Mesendoderm (in vitro differentiated cells): ENCODE data around the gene PLCB1.

Source experiments
- DNase-seq: peaks from one replicate; pipeline ENCODE4 v3.0.0; 2013
- H2AK5ac ChIP-seq: 2 replicates; pipeline ENCODE4 v1.6.1; 2013; ENCODE audit warnings: low read length, inconsistent platforms
- H2BK120ac ChIP-seq: 2 replicates; pipeline ENCODE4 v1.6.1; 2013; ENCODE audit warnings: low read depth, mild to moderate bottlenecking, low read length, moderate library complexity, mixed read lengths
- H2BK15ac ChIP-seq: replicated peaks from 2 replicates; pipeline ENCODE4 v1.6.1; 2013; ENCODE audit warnings: low read depth, mild to moderate bottlenecking, moderate library complexity
- H2BK5ac ChIP-seq: 2 replicates; pipeline ENCODE4 v1.6.1; 2013; ENCODE audit warnings: low read length, inconsistent platforms
- H3K18ac ChIP-seq: 2 replicates; pipeline ENCODE4 v1.6.1; 2013; ENCODE audit warnings: mild to moderate bottlenecking, low read length, mixed read lengths
- H3K23ac ChIP-seq: one replicate; pipeline ENCODE4 v1.6.1; 2013; ENCODE audit warnings: low read length
- H3K27ac ChIP-seq: 2 replicates; pipeline ENCODE4 v1.5.1; 2013; ENCODE audit warnings: low read depth, mild to moderate bottlenecking, inconsistent platforms, low read length, moderate library complexity
- H3K27me3 ChIP-seq: 2 replicates; pipeline ENCODE4 v1.6.1; 2013; ENCODE audit warnings: low read length, control low read depth, mild to moderate bottlenecking, inconsistent platforms; ENCODE audit not compliant: insufficient read depth, poor library complexity
- H3K36me3 ChIP-seq: 2 replicates; pipeline ENCODE4 v1.6.1; 2013; ENCODE audit warnings: low read length, inconsistent platforms; ENCODE audit not compliant: control insufficient read depth, insufficient read depth
- H3K4ac ChIP-seq: one replicate; pipeline ENCODE4 v1.6.1; 2013; ENCODE audit warnings: low read depth, mild to moderate bottlenecking, low read length, moderate library complexity
- H3K4me1 ChIP-seq: 2 replicates; pipeline ENCODE4 v1.6.1; 2013; ENCODE audit warnings: low read depth, low read length, inconsistent platforms; ENCODE audit not compliant: control insufficient read depth
- H3K4me2 ChIP-seq: 2 replicates; pipeline ENCODE4 v1.6.1; 2013; ENCODE audit warnings: low read length
- H3K4me3 ChIP-seq: 2 replicates; pipeline ENCODE4 v1.5.1; 2013; ENCODE audit warnings: mild to moderate bottlenecking, low read length
- H3K56ac ChIP-seq: one replicate; pipeline ENCODE4 v1.6.1; 2013; ENCODE audit warnings: low read length
- H3K79me1 ChIP-seq: 2 replicates; pipeline ENCODE4 v1.6.1; 2013; ENCODE audit warnings: low read length, inconsistent platforms
- H3K79me2 ChIP-seq: 2 replicates; pipeline ENCODE4 v1.6.1; 2013; ENCODE audit warnings: mild to moderate bottlenecking, low read length; ENCODE audit not compliant: control insufficient read depth, insufficient read depth
- H3K9ac ChIP-seq: 2 replicates; pipeline ENCODE4 v1.6.1; 2013; ENCODE audit warnings: low read length, inconsistent platforms
- H4K5ac ChIP-seq: one replicate; pipeline ENCODE4 v1.6.1; 2013; ENCODE audit warnings: low read length
- H4K8ac ChIP-seq: one replicate; pipeline ENCODE4 v1.6.1; 2013; ENCODE audit warnings: low read depth, mild to moderate bottlenecking, control low read depth, low read length, moderate library complexity
- WGBS: extraction: QIAGEN DNeasy Blood & Tissue Kit; methylation state at CpG from one replicate; pipeline ENCODE4 v1.1.7; 2013; ENCODE audit warnings: low lambda C conversion rate, missing lambda C conversion rate; ENCODE audit not compliant: insufficient coverage; ENCODE audit errors: extremely low coverage; 5-methylcytosine and 5-hydroxymethylcytosine counted together

PLCB1 gene

DNA sequence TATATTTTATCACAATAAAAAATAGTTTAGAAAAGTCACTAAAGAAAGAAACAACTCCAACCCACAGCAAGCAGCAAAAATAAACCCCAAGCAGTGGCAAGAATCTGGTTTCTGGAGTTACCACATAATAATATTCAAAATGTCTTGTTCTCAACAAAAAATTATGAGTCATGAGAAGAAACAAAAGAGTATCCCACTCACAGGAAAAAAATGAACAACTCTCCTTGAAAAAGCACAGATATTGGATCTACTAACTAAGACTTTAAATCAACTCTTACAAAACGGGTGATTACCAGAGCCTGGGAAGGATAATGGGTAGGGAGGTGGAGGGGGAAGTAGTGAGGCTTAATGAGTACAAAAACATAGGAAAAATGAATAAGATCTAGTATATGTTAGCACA is 425.6 kb downstream of the PLCB1 start:
- H3K18ac ChIP-seq = no peak overlapping the region
- H4K8ac ChIP-seq = no peak overlapping the region
- no peak overlapping the region for H3K4me3 ChIP-seq
- no peak overlapping the region for H3K27ac ChIP-seq
- no peaks in the 10 kb centered on the region for H3K79me2 ChIP-seq
- no peak overlapping the region for H3K4ac ChIP-seq
- H3K79me1 ChIP-seq = no peaks in the 10 kb centered on the region
- no peak overlapping the region for H3K9ac ChIP-seq
- H3K36me3 ChIP-seq = no peaks in the 10 kb centered on the region
- no peaks in the 10 kb centered on the region for H3K27me3 ChIP-seq
- H4K5ac ChIP-seq = no peak overlapping the region
- no peak overlapping the region for H2AK5ac ChIP-seq
- H3K56ac ChIP-seq = no peak overlapping the region
- no peak overlapping the region for H2BK5ac ChIP-seq
- H2BK15ac ChIP-seq = no peak overlapping the region
- no peaks in the 10 kb centered on the region for H3K4me1 ChIP-seq
- H3K23ac ChIP-seq = no peak overlapping the region
- DNase-seq = no peak
- H2BK120ac ChIP-seq = no peak overlapping the region
- no CpG with 5 or more reads among the region's 1 CpG for WGBS
- no peak overlapping the region for H3K4me2 ChIP-seq

- Histone ChIP-seq H3K23ac (no peak overlapping the region), H3K4ac (no peak overlapping the region), H2BK5ac (no peak overlapping the region), H3K27ac (no peak overlapping the region), H3K56ac (no peak overlapping the region), H4K5ac (no peak overlapping the region), H3K27me3 (no peaks in the 10 kb centered on the region), H3K9ac (no peak overlapping the region), H3K4me3 (no peak overlapping the region), H3K79me1 (no peaks in the 10 kb centered on the region), H4K8ac (no peak overlapping the region), H3K36me3 (no peaks in the 10 kb centered on the region), H3K4me2 (no peak overlapping the region), H3K4me1 (no peaks in the 10 kb centered on the region), H2BK15ac (no peak overlapping the region), H2AK5ac (no peak overlapping the region), H3K18ac (no peak overlapping the region), H2BK120ac (no peak overlapping the region), H3K79me2 (no peaks in the 10 kb centered on the region)
- no peak for DNase-seq
- no CpG with 5 or more reads among the region's 3 CpGs for WGBS
Measured at GRCh38 chr20:8562356-8562755, 430.3 kb downstream of the PLCB1 start.

- no peak overlapping the region for H2BK5ac ChIP-seq
- WGBS = no CpG with 5 or more reads among the region's 2 CpGs
- no peak overlapping the region for H3K4ac ChIP-seq
- no peaks in the 10 kb centered on the region for H3K79me2 ChIP-seq
- no peaks in the 10 kb centered on the region for H3K27me3 ChIP-seq
- no peak overlapping the region for H4K5ac ChIP-seq
- no peaks in the 10 kb centered on the region for H3K36me3 ChIP-seq
- H3K4me3 ChIP-seq = no peak overlapping the region
- no peak overlapping the region for H3K18ac ChIP-seq
- H2AK5ac ChIP-seq = no peak overlapping the region
- H3K56ac ChIP-seq = no peak overlapping the region
- H4K8ac ChIP-seq = no peak overlapping the region
- no peak overlapping the region for H3K4me2 ChIP-seq
- no peaks in the 10 kb centered on the region for H3K4me1 ChIP-seq
- H2BK15ac ChIP-seq = no peak overlapping the region
- no peak overlapping the region for H3K23ac ChIP-seq
- no peak overlapping the region for H3K27ac ChIP-seq
- DNase-seq = no peak
- no peak overlapping the region for H3K9ac ChIP-seq
- H2BK120ac ChIP-seq = no peak overlapping the region
- H3K79me1 ChIP-seq = no peaks in the 10 kb centered on the region
Measured at GRCh38 chr20:8568075-8568474, 436.0 kb downstream of the PLCB1 start.

DNA sequence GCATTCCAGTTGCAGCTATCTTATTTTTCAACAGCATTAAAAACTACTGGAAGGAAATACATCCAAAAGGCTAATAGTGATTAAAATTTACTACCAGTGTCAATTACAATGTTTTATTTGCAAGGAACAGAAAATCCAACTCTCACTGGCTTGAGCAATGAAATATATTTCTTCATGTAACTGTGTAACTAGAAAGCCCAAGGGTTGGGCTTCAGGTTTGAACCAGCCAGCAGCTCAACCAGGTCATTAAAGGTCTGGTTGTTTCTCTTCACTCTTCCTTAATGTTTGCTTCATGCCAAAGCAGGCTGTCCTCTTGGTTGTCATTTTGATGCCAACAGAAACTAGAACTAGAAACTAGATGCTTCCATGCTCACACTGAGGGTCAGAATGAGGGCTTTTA is 437.7 kb downstream of the PLCB1 start:
- H3K27me3 ChIP-seq = no peaks in the 10 kb centered on the region
- H3K4me1 ChIP-seq = no peaks in the 10 kb centered on the region
- H3K79me1 ChIP-seq = no peaks in the 10 kb centered on the region
- no peak overlapping the region for H3K9ac ChIP-seq
- no peak overlapping the region for H2AK5ac ChIP-seq
- H3K4me2 ChIP-seq = no peak overlapping the region
- no peak overlapping the region for H3K27ac ChIP-seq
- DNase-seq = no peak
- no peak overlapping the region for H4K8ac ChIP-seq
- H3K23ac ChIP-seq = no peak overlapping the region
- no peak overlapping the region for H2BK5ac ChIP-seq
- no peak overlapping the region for H2BK15ac ChIP-seq
- no peak overlapping the region for H4K5ac ChIP-seq
- H3K18ac ChIP-seq = no peak overlapping the region
- H3K4ac ChIP-seq = no peak overlapping the region
- no peak overlapping the region for H2BK120ac ChIP-seq
- no peak overlapping the region for H3K56ac ChIP-seq
- no peak overlapping the region for H3K4me3 ChIP-seq
- H3K79me2 ChIP-seq = no peaks in the 10 kb centered on the region
- H3K36me3 ChIP-seq = no peaks in the 10 kb centered on the region

DNA sequence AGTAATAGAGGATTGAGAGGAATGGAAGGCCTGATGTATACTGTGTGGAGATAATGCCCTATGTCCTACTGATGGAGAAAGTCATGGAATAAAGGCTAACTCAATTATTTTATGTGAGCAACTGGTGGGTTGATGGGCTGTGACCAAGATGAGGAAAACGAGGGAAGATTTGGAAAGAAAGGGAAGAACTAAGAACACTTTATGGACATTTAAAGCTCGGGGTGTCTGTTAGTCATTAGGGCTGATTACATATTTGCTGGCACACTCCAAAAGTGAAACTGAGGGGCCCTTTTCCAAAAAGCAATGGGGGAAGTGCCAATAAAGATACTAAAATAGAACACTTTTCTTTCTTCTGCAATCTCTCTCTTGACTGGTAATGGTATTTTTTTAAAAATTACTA is 439.5 kb downstream of the PLCB1 start:
- no peak overlapping the region for H3K27ac ChIP-seq
- H3K4me3 ChIP-seq = no peak overlapping the region
- H2BK120ac ChIP-seq = no peak overlapping the region
- DNase-seq = no peak
- no peak overlapping the region for H2BK5ac ChIP-seq
- H3K56ac ChIP-seq = no peak overlapping the region
- H3K27me3 ChIP-seq = no peaks in the 10 kb centered on the region
- H3K36me3 ChIP-seq = no peaks in the 10 kb centered on the region
- no peak overlapping the region for H3K23ac ChIP-seq
- H3K4ac ChIP-seq = no peak overlapping the region
- no CpG with 5 or more reads among the region's 2 CpGs for WGBS
- no peak overlapping the region for H4K5ac ChIP-seq
- H3K4me1 ChIP-seq = no peaks in the 10 kb centered on the region
- no peaks in the 10 kb centered on the region for H3K79me1 ChIP-seq
- no peaks in the 10 kb centered on the region for H3K79me2 ChIP-seq
- no peak overlapping the region for H2BK15ac ChIP-seq
- no peak overlapping the region for H3K18ac ChIP-seq
- no peak overlapping the region for H4K8ac ChIP-seq
- no peak overlapping the region for H3K9ac ChIP-seq
- no peak overlapping the region for H3K4me2 ChIP-seq
- H2AK5ac ChIP-seq = no peak overlapping the region

GRCh38 chr20:8573686-8574085 is 441.6 kb downstream of the PLCB1 start:
- Histone ChIP-seq H4K5ac (no peak overlapping the region), H3K27ac (no peak overlapping the region), H2BK5ac (no peak overlapping the region), H2BK15ac (no peak overlapping the region), H3K4me3 (no peak overlapping the region), H3K23ac (no peak overlapping the region), H3K18ac (no peak overlapping the region), H3K36me3 (no peaks in the 10 kb centered on the region), H3K79me2 (no peaks in the 10 kb centered on the region), H3K27me3 (no peaks in the 10 kb centered on the region), H3K9ac (no peak overlapping the region), H4K8ac (no peak overlapping the region), H2AK5ac (no peak overlapping the region), H2BK120ac (no peak overlapping the region), H3K4ac (no peak overlapping the region), H3K4me2 (no peak overlapping the region), H3K4me1 (no peaks in the 10 kb centered on the region), H3K56ac (no peak overlapping the region), H3K79me1 (no peaks in the 10 kb centered on the region)
- no peak for DNase-seq
